Measurements from ENCODE around the gene SPACDR. TPM values are rescaled to one million over a fixed set of nuclear protein-coding genes. Genes with fewer than 3 reads are reported as not detected.

SPACDR gene
- total RNA-seq, 1 experiment from 2014 or later: not detected

DNA sequence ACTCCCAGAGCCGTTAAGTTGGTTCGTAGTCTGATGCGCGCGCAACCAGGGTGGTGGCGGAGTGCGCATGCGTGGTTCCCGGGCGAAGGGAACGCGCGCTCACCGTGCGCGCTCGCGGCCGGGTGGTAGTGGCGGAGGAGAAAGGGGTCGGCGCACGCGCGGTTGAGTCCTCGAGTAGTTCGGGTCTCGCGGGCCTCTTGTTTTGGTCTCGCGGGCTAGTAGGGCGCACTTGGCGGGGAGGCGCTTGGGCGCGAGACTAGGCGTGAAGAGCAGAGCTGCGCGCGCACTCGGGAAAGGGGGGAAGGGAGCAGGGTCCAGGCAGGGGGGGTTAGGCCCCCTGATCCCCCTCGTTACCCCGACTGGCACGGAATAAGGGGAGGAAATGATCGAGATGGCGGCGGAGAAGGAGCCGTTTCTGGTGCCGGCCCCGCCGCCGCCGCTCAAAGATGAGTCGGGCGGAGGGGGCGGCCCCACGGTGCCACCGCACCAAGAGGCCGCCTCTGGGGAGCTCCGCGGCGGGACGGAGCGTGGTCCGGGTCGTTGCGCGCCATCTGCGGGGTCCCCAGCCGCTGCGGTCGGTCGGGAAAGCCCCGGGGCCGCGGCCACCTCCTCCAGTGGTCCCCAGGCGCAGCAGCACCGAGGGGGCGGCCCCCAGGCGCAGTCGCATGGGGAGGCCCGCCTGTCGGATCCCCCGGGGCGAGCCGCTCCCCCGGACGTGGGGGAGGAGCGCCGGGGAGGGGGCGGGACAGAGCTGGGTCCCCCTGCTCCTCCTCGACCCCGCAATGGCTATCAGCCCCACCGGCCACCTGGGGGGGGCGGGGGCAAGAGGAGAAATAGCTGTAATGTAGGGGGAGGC, 34.2 kb downstream of the SPACDR start, which contains the start of gene MEPCE:
MEPCE (plus strand) TSS at position 195 of the 856 bp plus-strand sequence; CDS start at position 383, 188 bp downstream.
- Histone ChIP-seq H4K20me1 (ENCODE audit: control insufficient read depth, insufficient read depth, insufficient read length) (no peaks in the 10 kb centered on the region), H3T11ph (ENCODE audit: low read length) (no peak within 1 kb of the TSS), H3K79me1 (ENCODE audit: insufficient read depth, low read depth, low read length, poor library complexity, severe bottlenecking) (peaks cover 3% of the 10 kb centered on the region), H4K91ac (ENCODE audit: insufficient read length, low read depth, low read length) (no peak within 1 kb of the TSS), H2AK5ac (ENCODE audit: insufficient read length, low read length) (no peak within 1 kb of the TSS), H3K4me2 (ENCODE audit: insufficient read depth, insufficient read length, low read length) (peak within 1 kb of the TSS; percentile 71), H4K5ac (ENCODE audit: insufficient read length, low read depth, low read length) (no peak within 1 kb of the TSS), H3K9ac (ENCODE audit: extremely low read depth, insufficient read length, low read length) (peak within 1 kb of the TSS; percentile 86), H3K23me2 (ENCODE audit: insufficient read length, low read depth, low read length, poor library complexity, severe bottlenecking) (peaks cover 5% of the 10 kb centered on the region), H3K9me3 (ENCODE audit: control insufficient read depth, low read depth, low read length) (no peaks in the 10 kb centered on the region), H4K8ac (replicated peaks; ENCODE audit: insufficient read length, low read depth, low read length) (no peak within 1 kb of the TSS), H2BK15ac (ENCODE audit: low read depth, low read length) (no peak within 1 kb of the TSS), H3K27me3 (ENCODE audit: insufficient read depth, low read length) (no peaks in the 10 kb centered on the region), H2BK5ac (ENCODE audit: insufficient read length, low read length) (no peak within 1 kb of the TSS), H3K18ac (ENCODE audit: insufficient read length, low read depth, low read length) (peak within 1 kb of the TSS; percentile 97), H2BK20ac (ENCODE audit: low read depth, low read length, poor library complexity, severe bottlenecking) (no peak within 1 kb of the TSS), H2BK120ac (ENCODE audit: low read depth, low read length, poor library complexity, severe bottlenecking) (peak within 1 kb of the TSS; percentile 26), H3K23ac (ENCODE audit: insufficient read length, low read depth, low read length) (no peak within 1 kb of the TSS), H2AFZ (ENCODE audit: low read length) (no peak within 1 kb of the TSS), H3K27ac (ENCODE audit: insufficient read length, low read depth, low read length) (peak within 1 kb of the TSS; percentile 68), H3K14ac (ENCODE audit: insufficient read depth, low read length) (peak within 1 kb of the TSS; percentile 95), H2BK12ac (ENCODE audit: insufficient read length, low read depth, low read length) (no peak within 1 kb of the TSS), H3K79me2 (ENCODE audit: insufficient read depth, low read length) (no peaks in the 10 kb centered on the region; the same call in 1 of the 2 replicates), H3K4me1 (ENCODE audit: insufficient read depth, low read length) (no peaks in the 10 kb centered on the region), H3K4ac (ENCODE audit: low read depth, low read length) (no peak within 1 kb of the TSS; the same call in 1 of the 2 replicates), H3K56ac (ENCODE audit: insufficient read length, low read depth, low read length) (no peak within 1 kb of the TSS)
- H3K36me3 Mint-ChIP-seq (ENCODE audit: insufficient read depth in 1 of 3, low read depth in 3 of 3): peaks cover 36 to 45% (median 36%) of the 10 kb centered on the region in 3 experiments
- TF ChIP-seq, protein P1, sequence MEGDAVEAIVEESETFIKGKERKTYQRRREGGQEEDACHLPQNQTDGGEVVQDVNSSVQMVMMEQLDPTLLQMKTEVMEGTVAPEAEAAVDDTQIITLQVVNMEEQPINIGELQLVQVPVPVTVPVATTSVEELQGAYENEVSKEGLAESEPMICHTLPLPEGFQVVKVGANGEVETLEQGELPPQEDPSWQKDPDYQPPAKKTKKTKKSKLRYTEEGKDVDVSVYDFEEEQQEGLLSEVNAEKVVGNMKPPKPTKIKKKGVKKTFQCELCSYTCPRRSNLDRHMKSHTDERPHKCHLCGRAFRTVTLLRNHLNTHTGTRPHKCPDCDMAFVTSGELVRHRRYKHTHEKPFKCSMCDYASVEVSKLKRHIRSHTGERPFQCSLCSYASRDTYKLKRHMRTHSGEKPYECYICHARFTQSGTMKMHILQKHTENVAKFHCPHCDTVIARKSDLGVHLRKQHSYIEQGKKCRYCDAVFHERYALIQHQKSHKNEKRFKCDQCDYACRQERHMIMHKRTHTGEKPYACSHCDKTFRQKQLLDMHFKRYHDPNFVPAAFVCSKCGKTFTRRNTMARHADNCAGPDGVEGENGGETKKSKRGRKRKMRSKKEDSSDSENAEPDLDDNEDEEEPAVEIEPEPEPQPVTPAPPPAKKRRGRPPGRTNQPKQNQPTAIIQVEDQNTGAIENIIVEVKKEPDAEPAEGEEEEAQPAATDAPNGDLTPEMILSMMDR (conservative IDR thresholded peaks at IDR 0.05): no peak
- H3K27me3 Mint-ChIP-seq (ENCODE audit: low read depth): peaks cover 25% of the 10 kb centered on the region
- peaks cover 41 to 42% of the 10 kb centered on the region in 2 experiments for H3K4me1 Mint-ChIP-seq
- DNase-seq: peak; percentile 94
- peak within 1 kb of the TSS; percentile 95 to 98 for H3K4me3 Mint-ChIP-seq
- no CpG with 5 or more reads among the region's 95 CpGs for WGBS (ENCODE audit: extremely low coverage, insufficient read length, low lambda C conversion rate)
- H3K9me3 Mint-ChIP-seq: peaks cover 4 to 14% of the 10 kb centered on the region in 2 experiments; a peak in 3 of 5 replicates
- H3K27ac Mint-ChIP-seq: peak within 1 kb of the TSS; percentile 100

Measured in H9 (cell line).